HT1080 (cell line): ENCODE data around the gene PHF2. TPM values are rescaled to one million over a fixed set of nuclear protein-coding genes. Genes with fewer than 3 reads are reported as not detected.
A peak's percentile ranks its signal among the peaks of the same experiment; 100 is the strongest.

Experiments
- DNase-seq: peaks from one replicate; pipeline ENCODE4 v3.0.0-alpha.2; 2015; ENCODE audit warnings: low read depth
- total RNA-seq: library from RNA; depleted of rRNA; stranded (reverse); fragments of >200 nt; shearing (Covaris generic); gene quantifications from 2 replicates; pipeline ENCODE4 v1.2.3, GENCODE V29; 2014

Gene PHF2
- total RNA-seq, 1 experiment from 2014 or later, result 13.5 TPM

- no peak for DNase-seq
Measured at GRCh38 chr9:93697352-93698139, 121.2 kb downstream of the PHF2 start.

- DNase-seq, result no peak
Measured at GRCh38 chr9:93698140-93698908, 121.9 kb downstream of the PHF2 start.

GRCh38 chr9:93699650-93700049 is 123.3 kb downstream of the PHF2 start:
- DNase-seq, result no peak

GRCh38 chr9:93701494-93702218 is 125.3 kb downstream of the PHF2 start:
- DNase-seq, result no peak

GRCh38 chr9:93702261-93702660 is 125.9 kb downstream of the PHF2 start:
- DNase-seq, result no peak

- DNase-seq, result no peak
Measured at GRCh38 chr9:93708289-93708986, 132.1 kb downstream of the PHF2 start.

- DNase-seq, result no peak
Measured at GRCh38 chr9:93708987-93709302, 132.6 kb downstream of the PHF2 start.

- DNase-seq, result no peak
Measured at GRCh38 chr9:93709600-93710369, 133.4 kb downstream of the PHF2 start.

GRCh38 chr9:93710370-93710723 is 134.0 kb downstream of the PHF2 start:
- DNase-seq, result no peak

- no peak for DNase-seq
Measured at GRCh38 chr9:93711002-93711401, 134.6 kb downstream of the PHF2 start.

GRCh38 chr9:93712896-93713295 is 136.5 kb downstream of the PHF2 start:
- DNase-seq, result no peak

GRCh38 chr9:93713716-93714115 is 137.3 kb downstream of the PHF2 start:
- peak; percentile 5 for DNase-seq

GRCh38 chr9:93721417-93721965 is 145.1 kb downstream of the PHF2 start:
- DNase-seq, result no peak

GRCh38 chr9:93724852-93725251 is 148.5 kb downstream of the PHF2 start:
- DNase-seq, result no peak

GRCh38 chr9:93725382-93725781 is 149.0 kb downstream of the PHF2 start:
- no peak for DNase-seq

- no peak for DNase-seq
Measured at GRCh38 chr9:93726147-93726546, 149.8 kb downstream of the PHF2 start.
